Tibial nerve (tissue), 4 donors: ENCODE measurements around the gene CYP27A1. TPM values are rescaled to one million over a fixed set of nuclear protein-coding genes. Genes with fewer than 3 reads are reported as not detected.

Experiments used
- DNase-seq, 2 donors: peaks; one replicate each; pipeline ENCODE4 v3.0.0-alpha.2; 2019; ENCODE audit warnings: low spot score in 2 of 2
- H3K27ac ChIP-seq, 4 donors: fragments of 200-600 bp; sonication (generic) in 3 of 4; one replicate each; pipeline ENCODE4 v1.5.1; 2017 to 2019; ENCODE audit warnings: mild to moderate bottlenecking in 1 of 4
- H3K27me3 ChIP-seq, 2 donors: fragments of 200-600 bp; sonication (generic) in 1 of 2; one replicate each; pipeline versions ENCODE4 v1.5.1 to v1.6.0; 2017 to 2019
- H3K36me3 ChIP-seq, 3 donors: fragments of 200-600 bp; sonication (generic); one replicate each; pipeline ENCODE4 v1.5.1; 2018 to 2019
- H3K4me1 ChIP-seq, 4 donors: fragments of 200-600 bp; sonication (generic) in 3 of 4; one replicate each; pipeline ENCODE4 v1.5.1; 2017 to 2019
- H3K4me3 ChIP-seq, 4 donors: fragments of 200-600 bp; sonication (generic) in 3 of 4; one replicate each; pipeline ENCODE4 v1.5.1; 2017 to 2019; ENCODE audit warnings: mild to moderate bottlenecking in 1 of 4, moderate library complexity in 1 of 4
- H3K9me3 ChIP-seq, 4 donors: fragments of 200-600 bp; sonication (generic) in 3 of 4; one replicate each; pipeline ENCODE4 v1.5.1; 2017 to 2019
- CTCF ChIP-seq, 5 experiments: fragments of 200-600 bp in 3 of 5; fragments of 450-650 bp in 2 of 5; sonication (generic) in 3 of 5; IDR thresholded peaks; one replicate each; pipeline ENCODE4 v1.5.1; 2016 to 2019; ENCODE audit warnings: antibody characterized with exemption in 5 of 5, mild to moderate bottlenecking in 3 of 5, moderate library complexity in 2 of 5
- EP300 ChIP-seq, 2 donors: sonication (generic); formaldehyde crosslinking; IDR thresholded peaks; one replicate each; pipeline ENCODE4 v1.6.1; 2017; ENCODE audit warnings: antibody characterized with exemption in 2 of 2, mild to moderate bottlenecking in 1 of 2
- POLR2A ChIP-seq, 2 donors: fragments of 450-650 bp; IDR thresholded peaks; one replicate each; pipeline ENCODE4 v1.6.1; 2017; ENCODE audit warnings: antibody characterized with exemption in 2 of 2, mild to moderate bottlenecking in 2 of 2, moderate library complexity in 2 of 2
- WGBS, 2 donors: methylation state at CpG; one replicate each; pipeline ENCODE4 v1.1.5; 2018; 5-methylcytosine and 5-hydroxymethylcytosine counted together
- total RNA-seq, 4 donors: library from RNA; depleted of rRNA; stranded (reverse); fragments of >200 nt; gene quantifications; one replicate each; pipeline ENCODE4 v1.1.0, GENCODE V29; 2016

CYP27A1 gene
- total RNA-seq, 4 donors from 2014 or later: 57.6 to 92.4 (median 78.9) TPM

GRCh38 chr2:218830526-218831306, 48.8 kb downstream of the CYP27A1 start:
- TF ChIP-seq POLR2A (IDR thresholded peaks at IDR 0.05) (no peak), EP300 (IDR thresholded peaks at IDR 0.05) (no peak), CTCF (IDR thresholded peaks at IDR 0.05) (no peak)
- Histone ChIP-seq H3K27me3 (no peaks in the 10 kb centered on the region), H3K27ac (no peak overlapping the region)

GRCh38 chr2:218831378-218831990, 49.5 kb downstream of the CYP27A1 start, which contains the start of gene PRKAG3:
Gene PRKAG3, minus strand, starts transcription at chr2:218831803.
- Histone ChIP-seq H3K9me3 (no peaks in the 10 kb centered on the region), H3K4me1 (peaks cover 0 to 26% (median 6%) of the 10 kb centered on the region in 4 donors), H3K4me3 (no peak within 1 kb of the TSS), H3K36me3 (no peaks in the 10 kb centered on the region), H3K27me3 (no peaks in the 10 kb centered on the region), H3K27ac (peak within 1 kb of the TSS in 1 of 4 donors; percentile 40)
- WGBS, 2 donors: 55 to 56% methylated on average over 18 of the region's 18 CpGs
- no peak for TF ChIP-seq CTCF (IDR thresholded peaks at IDR 0.05)
- TF ChIP-seq POLR2A (IDR thresholded peaks at IDR 0.05): no peak
- no peak for TF ChIP-seq EP300 (IDR thresholded peaks at IDR 0.05)
- DNase-seq: no peak

More at GRCh38 chr2:218830526-218831306, 48.8 kb downstream of the CYP27A1 start:
- whole genome bisulfite sequencing, 2 donors: 75 to 77% methylated on average over 3 of the region's 3 CpGs
- no peak overlapping the region for H3K4me3 ChIP-seq
- no peak for DNase-seq
- no peaks in the 10 kb centered on the region for H3K36me3 ChIP-seq
- H3K4me1 ChIP-seq: peaks cover 0 to 26% (median 6%) of the 10 kb centered on the region in 4 donors
- H3K9me3 ChIP-seq: no peaks in the 10 kb centered on the region

GRCh38 chr2:218832081-218832480, 50.1 kb downstream of the CYP27A1 start:
- 88 to 95% methylated on average over 3 of the region's 3 CpGs for WGBS, 2 donors
- Histone ChIP-seq H3K27me3 (no peaks in the 10 kb centered on the region), H3K4me1 (peaks cover 0 to 26% (median 6%) of the 10 kb centered on the region in 4 donors), H3K9me3 (peaks cover 0 to under 1% (median 0%) of the 10 kb centered on the region in 4 donors), H3K27ac (peak overlapping the region in 1 of 4 donors; percentile 40), H3K36me3 (no peaks in the 10 kb centered on the region), H3K4me3 (no peak overlapping the region)
- DNase-seq: no peak
- TF ChIP-seq EP300 (IDR thresholded peaks at IDR 0.05): no peak
- no peak for TF ChIP-seq CTCF (IDR thresholded peaks at IDR 0.05)
- TF ChIP-seq POLR2A (IDR thresholded peaks at IDR 0.05): no peak

GRCh38 chr2:218832520-218832919, 50.6 kb downstream of the CYP27A1 start:
- peak; percentile 23 to 42 for DNase-seq
- Histone ChIP-seq H3K27ac (peak overlapping the region in 1 of 4 donors; percentile 40), H3K4me3 (no peak overlapping the region), H3K4me1 (peaks cover 0 to 26% (median 6%) of the 10 kb centered on the region in 4 donors), H3K9me3 (peaks cover 0 to 5% (median 2%) of the 10 kb centered on the region in 4 donors), H3K36me3 (no peaks in the 10 kb centered on the region), H3K27me3 (no peaks in the 10 kb centered on the region)
- WGBS, 2 donors: 59 to 67% methylated on average over 3 of the region's 3 CpGs
- no peak for TF ChIP-seq EP300 (IDR thresholded peaks at IDR 0.05)
- TF ChIP-seq CTCF (IDR thresholded peaks at IDR 0.05): no peak
- TF ChIP-seq POLR2A (IDR thresholded peaks at IDR 0.05): no peak
